ENCODE results near the gene ANAPC2. TPM values are rescaled to one million over a fixed set of nuclear protein-coding genes. Genes with fewer than 3 reads are reported as not detected.
"Not testable (repeated sequence)": the region's sequence is repeated elsewhere in the genome, so short reads cannot be mapped to it uniquely, and the experiment has no call there.

Gene ANAPC2
- total RNA-seq, 1 donor from 2014 or later = 73.2 TPM

DNA sequence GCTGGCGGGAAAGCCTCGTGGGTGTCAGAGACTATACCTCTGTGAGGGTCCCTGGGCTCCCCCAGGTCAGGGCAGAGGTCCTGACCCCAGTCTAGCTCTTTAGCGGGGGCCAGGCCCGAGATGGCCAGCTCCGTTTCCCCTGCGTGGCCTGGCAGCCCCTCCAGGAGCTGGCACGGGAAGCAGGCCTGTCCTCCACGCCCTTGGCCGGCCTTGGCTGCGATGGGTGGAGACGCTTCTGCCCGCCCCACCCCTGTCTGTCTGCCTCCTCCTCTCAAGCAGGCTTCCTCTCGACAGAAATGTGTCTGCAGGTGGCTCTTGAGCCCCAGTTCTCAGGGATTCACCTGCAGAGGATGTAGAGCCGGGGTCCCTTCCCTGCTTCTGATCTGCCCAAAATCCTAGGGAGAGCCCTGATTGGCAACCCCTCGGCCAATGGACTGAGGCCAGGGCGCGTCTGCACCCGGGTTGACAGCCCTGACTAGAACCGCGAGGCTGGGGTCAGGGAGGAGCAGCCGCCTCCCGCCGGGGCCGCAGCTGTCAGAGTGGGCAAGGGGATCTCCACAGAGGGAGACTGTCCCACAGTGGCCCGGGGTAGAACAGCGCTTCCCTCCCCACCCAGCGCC lies 52.0 kb downstream of the ANAPC2 start:
- H3K27me3 Mint-ChIP-seq = peaks cover 69% of the 10 kb centered on the region
- H3K4me3 Mint-ChIP-seq (ENCODE audit: low read depth) = no peak overlapping the region
- no peaks in the 10 kb centered on the region for H3K36me3 Mint-ChIP-seq (ENCODE audit: insufficient read depth)
- H3K4me1 Mint-ChIP-seq (ENCODE audit: low read depth) = no peaks in the 10 kb centered on the region
- TF ChIP-seq CTCF (IDR thresholded peaks at IDR 0.05; ENCODE audit: unreplicated experiment) = no peak
- H3K9me3 Mint-ChIP-seq (ENCODE audit: low read depth) = no peaks in the 10 kb centered on the region
- DNase-seq (ENCODE audit: low spot score, unreplicated experiment) = no peak
- H3K27ac Mint-ChIP-seq = no peak overlapping the region

DNA sequence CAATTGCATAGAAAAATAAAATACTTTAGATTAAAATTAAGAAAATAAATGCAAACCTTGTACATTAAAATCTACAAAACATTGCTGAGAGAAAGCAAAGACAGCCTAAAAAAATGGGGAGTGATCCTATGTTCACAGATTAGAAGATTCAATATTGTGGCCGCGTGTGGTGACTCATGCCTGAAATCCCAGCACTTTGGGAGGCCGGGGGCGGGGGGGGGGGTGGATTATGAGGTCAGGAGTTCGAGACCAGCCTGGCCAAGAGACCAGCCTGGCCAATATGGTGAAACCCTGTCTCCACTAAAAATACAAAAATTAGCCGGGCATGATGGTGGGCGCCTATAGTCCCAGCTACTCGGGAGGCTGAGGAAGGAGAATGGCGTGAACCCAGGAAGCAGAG lies 53.2 kb downstream of the ANAPC2 start:
- H3K4me3 Mint-ChIP-seq (ENCODE audit: low read depth) = not testable (repeated sequence)

GRCh38 chr9:137134191-137134590 lies 54.2 kb downstream of the ANAPC2 start:
- H3K27ac Mint-ChIP-seq = no peak overlapping the region
- DNase-seq (ENCODE audit: low spot score, unreplicated experiment) = no peak
- no peak overlapping the region for H3K4me3 Mint-ChIP-seq (ENCODE audit: low read depth)
- H3K27me3 Mint-ChIP-seq = peaks cover 47% of the 10 kb centered on the region
- H3K4me1 Mint-ChIP-seq (ENCODE audit: low read depth) = no peaks in the 10 kb centered on the region
- H3K9me3 Mint-ChIP-seq (ENCODE audit: low read depth) = no peaks in the 10 kb centered on the region
- no peaks in the 10 kb centered on the region for H3K36me3 Mint-ChIP-seq (ENCODE audit: insufficient read depth)
- TF ChIP-seq CTCF (IDR thresholded peaks at IDR 0.05; ENCODE audit: unreplicated experiment) = no peak

More for the DNA sequence above, 53.2 kb downstream of the ANAPC2 start:
- DNase-seq (ENCODE audit: low spot score, unreplicated experiment); H3K4me1 Mint-ChIP-seq (ENCODE audit: low read depth); H3K9me3 Mint-ChIP-seq (ENCODE audit: low read depth); H3K27ac Mint-ChIP-seq; H3K36me3 Mint-ChIP-seq (ENCODE audit: insufficient read depth): not testable (repeated sequence)
- H3K27me3 Mint-ChIP-seq = peaks cover 56% of the 10 kb centered on the region

GRCh38 chr9:137130176-137130755 lies 58.1 kb downstream of the ANAPC2 start:
- Mint-ChIP-seq H3K27me3 (peaks cover 18% of the 10 kb centered on the region), H3K36me3 (ENCODE audit: insufficient read depth) (no peaks in the 10 kb centered on the region), H3K27ac (no peak overlapping the region), H3K4me1 (ENCODE audit: low read depth) (peaks cover 24% of the 10 kb centered on the region), H3K4me3 (ENCODE audit: low read depth) (peak overlapping the region; percentile 74), H3K9me3 (ENCODE audit: low read depth) (no peaks in the 10 kb centered on the region)
- no peak for TF ChIP-seq CTCF (IDR thresholded peaks at IDR 0.05; ENCODE audit: unreplicated experiment)
- no peak for DNase-seq (ENCODE audit: low spot score, unreplicated experiment)

DNA sequence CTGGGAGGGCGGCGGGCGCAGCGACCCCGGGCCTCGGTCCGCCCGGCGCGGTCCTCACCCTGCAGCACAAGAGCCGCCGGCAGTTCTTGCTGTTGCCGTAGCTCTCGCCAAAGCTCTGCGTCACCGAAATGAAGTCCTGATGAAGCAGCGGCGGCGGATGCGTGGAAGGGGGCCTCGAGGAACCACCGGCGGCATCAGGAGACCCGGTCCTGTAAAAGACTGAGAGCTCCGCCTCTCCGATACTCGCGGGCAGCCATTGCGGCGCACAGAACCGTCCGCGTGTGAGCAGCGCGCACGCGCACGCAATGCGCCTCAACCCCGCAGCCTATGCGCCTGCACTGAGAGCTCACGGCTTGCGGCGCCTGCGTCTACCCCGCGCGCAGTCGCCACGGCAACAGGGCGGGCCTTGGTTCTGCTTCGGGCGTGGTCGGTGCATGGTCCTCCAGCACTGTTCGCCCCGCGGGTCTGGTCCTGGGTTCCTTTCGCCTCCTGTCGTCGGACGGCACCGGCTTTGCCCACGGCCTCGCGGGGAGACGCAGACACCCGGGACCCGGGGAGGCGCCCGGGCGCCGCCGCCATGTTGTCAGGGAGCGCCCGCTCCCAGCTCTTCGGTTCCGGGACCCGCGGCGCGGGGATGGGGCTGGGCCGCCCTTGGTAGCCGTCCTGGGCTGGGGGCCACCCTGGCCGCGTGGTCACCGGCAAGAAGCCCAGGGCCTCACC lies 58.7 kb downstream of the ANAPC2 start:
- no peaks in the 10 kb centered on the region for H3K9me3 Mint-ChIP-seq (ENCODE audit: low read depth)
- H3K27me3 Mint-ChIP-seq = peaks cover 12% of the 10 kb centered on the region
- no peak for TF ChIP-seq CTCF (IDR thresholded peaks at IDR 0.05; ENCODE audit: unreplicated experiment)
- peak overlapping the region; percentile 87 for H3K4me3 Mint-ChIP-seq (ENCODE audit: low read depth)
- H3K4me1 Mint-ChIP-seq (ENCODE audit: low read depth) = peaks cover 24% of the 10 kb centered on the region
- DNase-seq (ENCODE audit: low spot score, unreplicated experiment) = peak; percentile 74
- no peaks in the 10 kb centered on the region for H3K36me3 Mint-ChIP-seq (ENCODE audit: insufficient read depth)
- H3K27ac Mint-ChIP-seq = no peak overlapping the region
